ENCODE data around the gene DRD4.
"Not testable (repeated sequence)": the region's sequence is repeated elsewhere in the genome, so short reads cannot be mapped to it uniquely, and the experiment has no call there.

DNA sequence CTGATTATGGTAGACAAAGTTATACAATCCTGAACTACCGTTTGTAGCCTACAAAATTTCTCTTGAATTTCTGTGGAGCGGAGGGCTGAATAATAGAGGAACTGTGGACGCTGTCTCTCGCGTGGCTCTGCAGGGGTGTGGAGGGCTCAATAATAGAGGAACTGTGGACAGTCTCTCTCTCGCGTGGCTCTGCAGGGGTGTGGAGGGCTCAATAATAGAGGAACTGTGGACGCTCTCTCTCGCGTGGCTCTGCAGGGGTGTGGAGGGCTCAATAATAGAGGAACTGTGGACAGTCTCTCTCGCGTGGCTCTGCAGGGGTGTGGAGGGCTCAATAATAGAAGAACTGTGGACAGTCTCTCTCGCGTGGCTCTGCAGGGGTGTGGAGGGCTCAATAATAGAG lies 16.1 kb downstream of the DRD4 start:
- not testable (repeated sequence) for TF ChIP-seq RAD21 (conservative IDR thresholded peaks at IDR 0.05 in 1 of 2, IDR thresholded peaks at IDR 0.05 in 1 of 2); CEBPB (IDR thresholded peaks at IDR 0.05); RFX5 (IDR thresholded peaks at IDR 0.05); POLR2AphosphoS2 (conservative IDR thresholded peaks at IDR 0.05; ENCODE audit: low read length); CBX2 (IDR thresholded peaks at IDR 0.05; ENCODE audit: borderline replicate concordance, low read depth); RNF2 (IDR thresholded peaks at IDR 0.05; ENCODE audit: borderline replicate concordance, low read depth); EHMT2 (IDR thresholded peaks at IDR 0.05; ENCODE audit: low read depth); POLR2A (IDR thresholded peaks at IDR 0.05; ENCODE audit: low read length); TP53 (CRISPR knock-in tag; IDR thresholded peaks at IDR 0.05); JUN (IDR thresholded peaks at IDR 0.05); CHD2 (IDR thresholded peaks at IDR 0.05; ENCODE audit: low read length, partially characterized antibody)
- TF ChIP-seq, protein P1, sequence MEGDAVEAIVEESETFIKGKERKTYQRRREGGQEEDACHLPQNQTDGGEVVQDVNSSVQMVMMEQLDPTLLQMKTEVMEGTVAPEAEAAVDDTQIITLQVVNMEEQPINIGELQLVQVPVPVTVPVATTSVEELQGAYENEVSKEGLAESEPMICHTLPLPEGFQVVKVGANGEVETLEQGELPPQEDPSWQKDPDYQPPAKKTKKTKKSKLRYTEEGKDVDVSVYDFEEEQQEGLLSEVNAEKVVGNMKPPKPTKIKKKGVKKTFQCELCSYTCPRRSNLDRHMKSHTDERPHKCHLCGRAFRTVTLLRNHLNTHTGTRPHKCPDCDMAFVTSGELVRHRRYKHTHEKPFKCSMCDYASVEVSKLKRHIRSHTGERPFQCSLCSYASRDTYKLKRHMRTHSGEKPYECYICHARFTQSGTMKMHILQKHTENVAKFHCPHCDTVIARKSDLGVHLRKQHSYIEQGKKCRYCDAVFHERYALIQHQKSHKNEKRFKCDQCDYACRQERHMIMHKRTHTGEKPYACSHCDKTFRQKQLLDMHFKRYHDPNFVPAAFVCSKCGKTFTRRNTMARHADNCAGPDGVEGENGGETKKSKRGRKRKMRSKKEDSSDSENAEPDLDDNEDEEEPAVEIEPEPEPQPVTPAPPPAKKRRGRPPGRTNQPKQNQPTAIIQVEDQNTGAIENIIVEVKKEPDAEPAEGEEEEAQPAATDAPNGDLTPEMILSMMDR (IDR thresholded peaks at IDR 0.05) = not testable (repeated sequence)
- TF ChIP-seq, protein P2, sequence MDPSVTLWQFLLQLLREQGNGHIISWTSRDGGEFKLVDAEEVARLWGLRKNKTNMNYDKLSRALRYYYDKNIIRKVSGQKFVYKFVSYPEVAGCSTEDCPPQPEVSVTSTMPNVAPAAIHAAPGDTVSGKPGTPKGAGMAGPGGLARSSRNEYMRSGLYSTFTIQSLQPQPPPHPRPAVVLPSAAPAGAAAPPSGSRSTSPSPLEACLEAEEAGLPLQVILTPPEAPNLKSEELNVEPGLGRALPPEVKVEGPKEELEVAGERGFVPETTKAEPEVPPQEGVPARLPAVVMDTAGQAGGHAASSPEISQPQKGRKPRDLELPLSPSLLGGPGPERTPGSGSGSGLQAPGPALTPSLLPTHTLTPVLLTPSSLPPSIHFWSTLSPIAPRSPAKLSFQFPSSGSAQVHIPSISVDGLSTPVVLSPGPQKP (IDR thresholded peaks at IDR 0.05; ENCODE audit: low read depth, low read length) = not testable (repeated sequence)
- TF ChIP-seq, protein P3, sequence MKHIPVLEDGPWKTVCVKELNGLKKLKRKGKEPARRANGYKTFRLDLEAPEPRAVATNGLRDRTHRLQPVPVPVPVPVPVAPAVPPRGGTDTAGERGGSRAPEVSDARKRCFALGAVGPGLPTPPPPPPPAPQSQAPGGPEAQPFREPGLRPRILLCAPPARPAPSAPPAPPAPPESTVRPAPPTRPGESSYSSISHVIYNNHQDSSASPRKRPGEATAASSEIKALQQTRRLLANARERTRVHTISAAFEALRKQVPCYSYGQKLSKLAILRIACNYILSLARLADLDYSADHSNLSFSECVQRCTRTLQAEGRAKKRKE (CRISPR knock-in tag; IDR thresholded peaks at IDR 0.05; ENCODE audit: low read depth) = not testable (repeated sequence)

All from A549 (cell line).